Endothelial cell of umbilical vein (primary cell): ENCODE results near the gene PLEKHG4B. TPM values are rescaled to one million over a fixed set of nuclear protein-coding genes. Genes with fewer than 3 reads are reported as not detected.

Experiments used
- BruUV-seq: library from RNA; stranded (reverse); fragments of 400-500 nt; replicated peaks from 2 replicates; lab custom pipeline; 2021; lab: Mats Ljungman, UMichigan
- CTCF ChIA-PET: fragments of 300-600, 350-600 bp; sonication (Branson Sonifier 250); formaldehyde crosslinking; loops from one replicate; lab custom pipeline; 2021; ENCODE audit warnings: antibody characterized with exemption, inconsistent platforms; lab: Charles Lee
- POLR2A ChIA-PET: fragments of 300-600, 350-600 bp; sonication (Branson Sonifier 250); formaldehyde crosslinking; loops from one replicate; lab custom pipeline; 2021; ENCODE audit warnings: antibody characterized with exemption, inconsistent platforms; lab: Charles Lee
- DNase-seq: peaks from one replicate; pipeline ENCODE4 v3.0.0-alpha.2; 2011; ENCODE audit warnings: low read depth, low spot score
- FAIRE-seq: peaks from 2 replicates; lab custom pipeline; 2011; peaks lifted over from hg19 to GRCh38; lab: Jason Lieb, UNC
- H2AFZ ChIP-seq: 2 replicates; pipeline ENCODE4 v1.6.0; 2012; ENCODE audit warnings: low read depth, low read length, control low read depth, inconsistent platforms
- H3K27ac ChIP-seq: 2 replicates; pipeline ENCODE4 v1.5.1; 2011; ENCODE audit warnings: low read depth, mild to moderate bottlenecking, control low read depth, low read length, moderate library complexity; ENCODE audit not compliant: insufficient read depth
- H3K27me3 ChIP-seq, 2 experiments: 2 replicates each; pipeline versions ENCODE4 v1.6.0 to v1.6.1; 2011; ENCODE audit warnings: low read length in 2 of 2, mixed read lengths in 1 of 2; ENCODE audit not compliant: control insufficient read depth in 2 of 2, insufficient read depth in 2 of 2
- H3K36me3 ChIP-seq, 2 experiments: 2 replicates in 1 of 2; 3 replicates in 1 of 2; pipeline ENCODE4 v1.5.1; 2011; ENCODE audit warnings: low read length in 2 of 2, mild to moderate bottlenecking in 1 of 2, moderate library complexity in 1 of 2; ENCODE audit not compliant: control insufficient read depth in 2 of 2, insufficient read depth in 2 of 2; ENCODE audit errors: extremely low read depth in 1 of 2
- H3K4me1 ChIP-seq: 3 replicates; pipeline ENCODE4 v1.5.1; 2011; ENCODE audit warnings: mild to moderate bottlenecking, low read length; ENCODE audit not compliant: control insufficient read depth, insufficient read depth; ENCODE audit errors: extremely low read depth
- H3K4me2 ChIP-seq: 2 replicates; pipeline ENCODE4 v1.6.1; 2011; ENCODE audit warnings: low read length, control low read depth, mixed read lengths; ENCODE audit not compliant: insufficient read depth
- H3K4me3 ChIP-seq, 3 experiments: fragments of 200-600 bp in 1 of 3; sonication (generic), shearing (Covaris generic) in 1 of 3; replicated peaks in 1 of 3; 2 replicates each; pipeline ENCODE4 v1.5.1; 2011 to 2016; ENCODE audit warnings: control low read depth in 3 of 3, low read length in 3 of 3, mild to moderate bottlenecking in 2 of 3, inconsistent platforms in 1 of 3, low read depth in 1 of 3, moderate library complexity in 1 of 3; ENCODE audit not compliant: insufficient read depth in 1 of 3
- H3K79me2 ChIP-seq: 2 replicates; pipeline ENCODE4 v1.6.0; 2012; ENCODE audit warnings: low read length, inconsistent platforms; ENCODE audit not compliant: control insufficient read depth, insufficient read depth
- H3K9ac ChIP-seq: replicated peaks from 2 replicates; pipeline ENCODE3; 2011; ENCODE audit warnings: low read length, control low read depth; ENCODE audit not compliant: insufficient read depth; ENCODE audit errors: extremely low read depth
- H3K9me1 ChIP-seq: replicated peaks from 3 replicates; pipeline ENCODE4 v1.6.0; 2011; ENCODE audit warnings: mild to moderate bottlenecking, low read length; ENCODE audit not compliant: control insufficient read depth, insufficient read depth; ENCODE audit errors: extremely low read depth
- H3K9me3 ChIP-seq: replicated peaks from 2 replicates; pipeline ENCODE4 v1.5.1; 2012; ENCODE audit warnings: low read length, inconsistent platforms; ENCODE audit not compliant: control insufficient read depth, insufficient read depth
- H4K20me1 ChIP-seq: replicated peaks from 2 replicates; pipeline ENCODE3; 2011; ENCODE audit warnings: mild to moderate bottlenecking, low read length; ENCODE audit not compliant: control insufficient read depth, insufficient read depth; ENCODE audit errors: extremely low read depth
- EZH2 ChIP-seq: IDR thresholded peaks from 2 replicates; pipeline ENCODE4 v1.6.1; 2012; ENCODE audit warnings: borderline replicate concordance, low read depth, mild to moderate bottlenecking, moderate library complexity, low read length, inconsistent platforms; ENCODE audit not compliant: severe bottlenecking
- FOS ChIP-seq: IDR thresholded peaks from 2 replicates; pipeline ENCODE4 v1.6.1; 2011; ENCODE audit warnings: mild to moderate bottlenecking, low read length, moderate library complexity, borderline replicate concordance; ENCODE audit not compliant: insufficient read depth
- GATA2 ChIP-seq: IDR thresholded peaks from 2 replicates; pipeline ENCODE4 v1.7.0; 2011; ENCODE audit warnings: low read depth, mild to moderate bottlenecking, moderate library complexity, mixed read lengths, low read length; ENCODE audit not compliant: insufficient read length, insufficient read depth
- JUN ChIP-seq: IDR thresholded peaks from 2 replicates; pipeline ENCODE4 v1.6.1; 2011; ENCODE audit warnings: borderline replicate concordance, low read depth; ENCODE audit not compliant: insufficient read length, insufficient read depth
- MYC ChIP-seq: IDR thresholded peaks from one replicate; pipeline ENCODE4 v1.6.1; 2011; ENCODE audit warnings: mild to moderate bottlenecking, low read depth, low read length
- POLR2A ChIP-seq: IDR thresholded peaks from 2 replicates; pipeline ENCODE4 v1.6.1; 2012; ENCODE audit warnings: low read depth, mild to moderate bottlenecking, control low read depth, low read length
- POLR2AphosphoS5 ChIP-seq: IDR thresholded peaks from 2 replicates; pipeline ENCODE4 v1.6.1; 2012; ENCODE audit warnings: low read depth, mild to moderate bottlenecking, control low read depth, low read length, moderate library complexity; ENCODE audit not compliant: insufficient read depth
- dilution Hi-C: fragments of 300-500 bp; cut with MboI; formaldehyde crosslinking; loops from one replicate; pipeline ENCODE4 v1.15.0; 2019; ENCODE audit warnings: low sequenced_read_pairs; ENCODE audit not compliant: extremely low pct_ligation_motif_present
- intact Hi-C: fragments of 100-400 bp; cut with micrococcal nuclease; formaldehyde crosslinking; loops from one replicate; pipeline ENCODE4 v1.10.0; 2022
- polyA plus RNA-seq, 4 experiments: library from polyadenylated mRNA; depleted of rRNA in 3 of 4; stranded (reverse) in 3 of 4; unstranded in 1 of 4; fragments of >200 nt; gene quantifications; 2 replicates each; pipeline versions ENCODE4 v1.2.1 to v1.2.3, GENCODE V29; 2011 to 2012; ENCODE audit warnings: missing spikeins in 1 of 4
- total RNA-seq: library from RNA; stranded (reverse); gene quantifications from 2 replicates; pipeline ENCODE4 v1.2.3, GENCODE V29; 2021
- TF ChIP-seq, protein P1 (sequence below): IDR thresholded peaks from 2 replicates; pipeline ENCODE4 v1.6.1; 2011; ENCODE audit not compliant: insufficient read depth, insufficient read length
- TF ChIP-seq, protein P2 (sequence below), 2 donors: IDR thresholded peaks; 1 replicate in 1 of 2; 2 replicates in 1 of 2; pipeline ENCODE4 v1.5.1; 2011; ENCODE audit warnings: low read length in 2 of 2, mild to moderate bottlenecking in 2 of 2, moderate library complexity in 2 of 2, control low read depth in 1 of 2, inconsistent platforms in 1 of 2, low read depth in 1 of 2; ENCODE audit not compliant: insufficient read depth in 1 of 2; ENCODE audit errors: extremely low read depth in 1 of 2

Gene PLEKHG4B
- total and polyA plus RNA-seq, 2 donors (not counting 3 experiments of a cell fraction or from before 2014, with no cell fraction given) = not detected

DNA sequence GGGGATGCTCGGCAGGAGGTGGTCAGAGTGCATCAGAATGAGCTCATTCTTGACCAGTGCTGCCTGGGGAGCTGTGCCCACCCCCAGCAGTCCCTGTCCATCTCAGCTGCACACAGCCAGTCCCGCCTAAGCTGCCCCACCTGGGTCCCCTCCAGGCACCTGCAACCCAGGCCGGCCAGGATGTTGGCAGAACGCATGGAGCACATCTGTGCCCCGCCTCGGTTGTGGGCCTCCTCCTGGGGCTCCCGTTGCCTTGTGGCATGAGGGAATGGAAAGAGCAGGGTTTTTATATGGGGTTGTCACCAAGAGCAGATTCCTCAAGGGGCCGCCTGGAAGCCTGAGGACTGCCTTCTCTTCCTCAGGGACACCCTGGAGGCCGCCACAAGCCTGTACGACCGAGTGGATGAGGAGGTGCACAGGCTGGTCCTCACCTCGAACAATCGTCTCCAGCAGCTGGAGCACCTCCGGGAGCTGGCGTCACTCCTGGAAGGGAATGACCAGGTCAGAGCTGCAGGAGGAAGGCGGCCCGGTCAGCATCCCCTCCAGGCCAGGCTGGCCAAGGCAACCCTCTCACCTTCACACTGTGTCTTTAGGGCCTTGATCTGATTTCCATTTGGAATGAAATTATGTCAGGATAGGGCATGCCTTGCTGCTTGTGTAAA, 64.6 kb downstream of the PLEKHG4B start:
- dilution Hi-C loops (no loop called here), intact Hi-C loops (no loop called here)
- no peak overlapping the region for H3K4me2 ChIP-seq
- no TSS peak for BruUV-seq
- no peaks in the 10 kb centered on the region for H4K20me1 ChIP-seq
- CTCF ChIA-PET = interaction anchor here (0.9 kb wide), 1 partner anchor 17 kb away, joined by 3 read pairs; no protein-coding TSS in a partner anchor
- no peaks in the 10 kb centered on the region for H3K4me1 ChIP-seq
- no peak overlapping the region for H2AFZ ChIP-seq
- TF ChIP-seq, protein P1, sequence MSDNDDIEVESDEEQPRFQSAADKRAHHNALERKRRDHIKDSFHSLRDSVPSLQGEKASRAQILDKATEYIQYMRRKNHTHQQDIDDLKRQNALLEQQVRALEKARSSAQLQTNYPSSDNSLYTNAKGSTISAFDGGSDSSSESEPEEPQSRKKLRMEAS = no peak
- TF ChIP-seq FOS (no peak), MYC (no peak), JUN (no peak), POLR2AphosphoS5 (no peak), GATA2 (no peak), EZH2 (no peak), POLR2A (no peak)
- TF ChIP-seq, protein P2, sequence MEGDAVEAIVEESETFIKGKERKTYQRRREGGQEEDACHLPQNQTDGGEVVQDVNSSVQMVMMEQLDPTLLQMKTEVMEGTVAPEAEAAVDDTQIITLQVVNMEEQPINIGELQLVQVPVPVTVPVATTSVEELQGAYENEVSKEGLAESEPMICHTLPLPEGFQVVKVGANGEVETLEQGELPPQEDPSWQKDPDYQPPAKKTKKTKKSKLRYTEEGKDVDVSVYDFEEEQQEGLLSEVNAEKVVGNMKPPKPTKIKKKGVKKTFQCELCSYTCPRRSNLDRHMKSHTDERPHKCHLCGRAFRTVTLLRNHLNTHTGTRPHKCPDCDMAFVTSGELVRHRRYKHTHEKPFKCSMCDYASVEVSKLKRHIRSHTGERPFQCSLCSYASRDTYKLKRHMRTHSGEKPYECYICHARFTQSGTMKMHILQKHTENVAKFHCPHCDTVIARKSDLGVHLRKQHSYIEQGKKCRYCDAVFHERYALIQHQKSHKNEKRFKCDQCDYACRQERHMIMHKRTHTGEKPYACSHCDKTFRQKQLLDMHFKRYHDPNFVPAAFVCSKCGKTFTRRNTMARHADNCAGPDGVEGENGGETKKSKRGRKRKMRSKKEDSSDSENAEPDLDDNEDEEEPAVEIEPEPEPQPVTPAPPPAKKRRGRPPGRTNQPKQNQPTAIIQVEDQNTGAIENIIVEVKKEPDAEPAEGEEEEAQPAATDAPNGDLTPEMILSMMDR (IDR thresholded peaks at IDR 0.05; ENCODE audit: extremely low read depth in 1 of 2, insufficient read depth in 1 of 2, low read depth in 1 of 2, low read length in 2 of 2) = no peak
- FAIRE-seq (no peak), DNase-seq (no peak)
- POLR2A ChIA-PET = no interaction called here
- no peak overlapping the region for H3K27ac ChIP-seq
- no peak overlapping the region for H3K4me3 ChIP-seq
- no peak overlapping the region for H3K9ac ChIP-seq
- no peaks in the 10 kb centered on the region for H3K36me3 ChIP-seq
- H3K9me3 ChIP-seq = no peaks in the 10 kb centered on the region
- H3K27me3 ChIP-seq = peaks cover 0 to 5% of the 10 kb centered on the region in 2 experiments
- H3K79me2 ChIP-seq = no peaks in the 10 kb centered on the region
- no peaks in the 10 kb centered on the region for H3K9me1 ChIP-seq
